DMS53 treated with DMSO at 0.1 percent for 48 hours (cell line): ENCODE data around the gene DPYD.

Experiments
- DNase-seq: peaks from one replicate; lab custom pipeline; 2025; ENCODE audit not compliant: unreplicated experiment; lab: John Stamatoyannopoulos, UW

Gene DPYD

DNA sequence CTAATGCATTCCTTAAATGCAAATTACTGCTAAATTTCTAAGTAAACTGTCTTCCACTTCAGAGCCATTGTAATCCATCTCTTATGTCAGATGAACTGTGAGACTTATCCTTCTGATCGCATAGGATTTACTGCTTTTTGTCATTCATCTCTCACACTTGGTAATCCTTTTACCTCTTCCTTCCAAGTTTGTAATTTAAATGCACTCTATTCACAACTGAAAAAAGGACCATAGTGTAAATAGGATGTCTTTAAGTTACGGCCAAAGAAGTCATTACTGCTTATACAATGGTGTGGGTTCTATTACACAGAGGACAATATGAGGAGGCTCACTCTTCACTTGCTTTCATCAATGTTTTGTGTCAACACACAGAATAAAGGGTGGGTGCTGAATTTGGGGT, 806.0 kb downstream of the DPYD start:
- no peak for DNase-seq

DNA sequence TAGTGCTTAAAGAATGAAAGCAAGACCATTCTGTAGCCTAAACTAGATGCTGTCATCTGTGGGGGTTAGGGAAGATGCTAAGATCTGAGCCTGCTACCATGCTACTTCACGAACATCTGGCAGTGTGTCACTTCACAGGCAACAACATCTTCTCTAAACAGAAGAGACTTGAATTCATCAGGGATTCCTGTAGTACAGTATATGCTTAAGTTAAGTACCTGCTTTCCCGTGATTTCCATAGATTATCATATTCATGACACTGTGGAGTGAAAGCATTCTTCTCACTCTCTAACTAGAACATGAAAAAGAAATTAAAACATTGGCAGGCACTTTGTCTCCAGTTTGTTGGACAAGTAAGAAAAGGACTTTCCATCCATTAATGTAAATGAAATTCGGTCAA, 808.4 kb downstream of the DPYD start:
- DNase-seq, result no peak

DNA sequence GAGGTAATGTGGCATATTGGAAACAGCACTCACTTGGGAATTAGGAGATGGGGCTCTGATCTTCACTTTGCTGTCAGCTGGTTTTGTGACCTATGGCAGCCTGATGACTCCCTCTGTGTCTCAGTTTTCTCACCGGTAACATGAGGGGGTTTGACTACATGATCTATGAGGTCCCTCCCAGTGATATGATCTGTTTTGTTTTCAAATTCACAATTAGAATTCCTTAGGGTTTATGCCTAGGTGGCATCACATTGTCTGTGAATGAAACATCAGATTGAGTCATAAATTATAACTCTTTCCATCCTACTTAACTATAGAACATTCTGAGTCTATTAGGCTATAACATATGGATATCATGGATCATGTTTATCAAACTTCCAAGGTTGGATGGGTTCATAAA, 812.7 kb downstream of the DPYD start:
- no peak for DNase-seq

DNA sequence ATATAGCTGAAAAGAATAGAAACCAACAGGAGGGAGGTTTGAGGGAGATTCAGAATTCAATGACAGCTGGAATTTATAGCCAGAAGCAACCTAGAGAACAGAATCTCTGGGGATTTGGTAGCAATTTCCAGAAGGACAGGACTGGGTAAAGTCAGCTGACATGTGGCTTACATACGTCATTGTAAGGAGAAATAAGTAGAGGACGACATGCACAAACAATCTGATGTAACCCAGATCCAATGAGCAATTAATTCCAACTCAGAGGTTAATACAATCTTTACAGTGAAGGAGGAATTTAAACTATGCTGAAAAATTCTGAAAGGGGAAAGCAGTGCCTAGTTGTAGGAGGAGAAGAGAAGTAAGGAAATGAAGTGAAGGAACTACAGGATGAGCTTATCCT, 815.3 kb downstream of the DPYD start:
- DNase-seq, result no peak

DNA sequence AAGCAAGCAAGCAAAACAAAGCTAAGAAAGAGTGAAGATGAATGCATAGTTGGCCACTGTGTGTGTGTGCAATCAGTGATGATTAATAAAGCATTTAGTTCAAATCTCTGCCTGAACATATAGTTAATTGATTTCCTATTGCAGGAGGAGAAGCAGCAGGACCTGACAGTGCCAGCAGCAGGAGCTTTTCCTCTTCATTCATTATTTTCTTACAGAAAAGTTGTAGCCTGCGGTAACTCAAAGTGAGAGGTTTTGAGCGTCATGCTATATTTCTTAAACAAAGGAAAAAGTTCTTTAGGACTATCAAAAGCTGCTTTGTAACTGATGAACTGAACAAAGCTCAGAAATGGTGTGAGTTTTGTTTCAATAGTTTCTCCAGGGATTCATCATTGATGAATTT, 819.3 kb downstream of the DPYD start:
- DNase-seq, result no peak

DNA sequence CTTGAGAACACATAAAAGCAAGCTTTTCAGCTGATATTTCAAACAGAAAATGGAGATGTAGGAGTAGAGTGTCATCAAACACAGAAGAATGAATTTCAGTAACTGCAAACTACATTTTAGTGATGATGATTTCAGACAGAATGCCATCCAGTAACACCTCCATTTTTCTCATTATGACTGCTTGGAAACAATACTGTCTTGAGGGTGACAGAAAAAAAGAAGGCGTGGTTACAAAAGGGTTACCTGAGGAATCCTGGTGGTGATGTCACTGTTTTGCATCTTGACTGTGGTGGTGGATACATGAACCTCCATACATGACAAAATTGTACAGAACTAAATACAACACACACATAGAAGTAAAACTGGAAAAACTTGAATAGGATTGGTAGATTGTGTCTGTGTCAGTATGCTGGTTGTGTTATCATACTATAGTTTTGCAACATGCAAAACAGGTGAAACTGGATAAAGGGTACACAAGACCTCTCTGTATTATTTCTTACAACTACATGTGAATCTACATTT, 823.4 kb downstream of the DPYD start:
- no peak for DNase-seq

DNA sequence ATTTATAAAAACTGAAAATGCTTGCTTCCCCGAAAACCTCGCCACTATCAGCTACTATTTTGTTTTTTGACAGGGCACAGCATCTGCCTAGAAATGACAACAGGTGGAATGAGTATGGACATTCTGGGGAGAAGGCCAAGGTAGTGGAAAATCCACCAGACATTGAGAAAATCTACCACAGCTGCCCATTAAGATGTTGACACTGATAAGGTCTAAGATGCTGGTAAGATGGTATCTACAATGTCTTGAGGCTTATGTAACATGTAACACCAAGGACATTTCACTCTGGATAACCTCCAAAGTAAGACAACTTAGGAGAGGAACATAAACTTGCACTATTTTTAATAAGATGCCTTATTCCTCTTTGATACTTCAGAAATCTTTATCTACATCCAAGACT, 825.1 kb downstream of the DPYD start:
- no peak for DNase-seq

DNA sequence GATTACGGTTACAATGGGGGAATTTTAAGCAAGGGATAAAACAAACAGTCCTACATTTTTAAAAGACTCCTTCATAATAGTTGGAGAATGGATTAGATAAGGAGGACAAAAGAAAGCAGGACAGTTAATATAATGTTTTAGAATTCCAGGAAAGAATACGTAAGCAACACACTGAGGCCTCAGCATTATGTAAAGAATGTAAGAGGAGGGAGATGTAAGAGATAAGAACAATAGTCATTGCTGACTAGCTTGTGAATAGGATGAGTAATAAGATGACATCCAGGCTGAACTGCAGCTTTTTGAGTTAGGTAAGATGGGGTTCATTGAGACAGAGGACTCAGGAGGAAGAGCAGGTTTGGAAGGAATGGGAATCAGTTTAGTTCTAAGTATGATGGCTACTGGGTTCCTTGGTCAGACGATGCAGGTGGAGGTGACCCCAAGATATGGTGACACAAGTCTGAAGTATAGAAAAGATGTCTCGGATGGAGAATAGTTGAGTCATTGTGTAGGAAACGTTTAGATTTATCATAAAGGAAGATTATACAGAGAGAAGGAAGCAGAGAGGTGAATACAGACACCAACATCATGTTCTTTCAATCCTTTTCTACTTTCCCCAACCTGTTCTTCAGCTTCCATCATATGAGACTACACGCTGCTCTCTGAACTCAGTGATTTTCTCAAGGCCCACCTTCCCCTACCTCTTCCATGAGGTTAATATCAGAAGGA, 826.4 kb downstream of the DPYD start:
- no peak for DNase-seq

DNA sequence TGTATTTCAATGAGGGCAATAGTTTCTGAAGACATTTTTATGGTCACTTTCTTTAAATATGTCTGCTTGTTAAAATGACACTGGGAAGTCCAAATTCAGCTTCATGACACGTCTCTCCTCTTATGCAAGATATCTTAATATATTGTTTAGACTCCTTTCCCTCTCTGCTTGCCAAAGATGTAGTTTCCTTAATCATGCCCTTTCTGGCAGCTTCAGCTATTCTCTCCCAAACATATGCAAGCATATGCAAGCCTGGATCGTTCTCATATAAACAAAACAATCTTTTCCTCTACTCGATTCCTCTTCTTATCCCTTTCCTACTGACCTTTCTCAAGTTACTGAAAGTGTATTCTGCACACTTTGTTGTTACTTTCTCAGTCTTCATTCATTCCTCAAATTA, 827.1 kb downstream of the DPYD start:
- no peak for DNase-seq

DNA sequence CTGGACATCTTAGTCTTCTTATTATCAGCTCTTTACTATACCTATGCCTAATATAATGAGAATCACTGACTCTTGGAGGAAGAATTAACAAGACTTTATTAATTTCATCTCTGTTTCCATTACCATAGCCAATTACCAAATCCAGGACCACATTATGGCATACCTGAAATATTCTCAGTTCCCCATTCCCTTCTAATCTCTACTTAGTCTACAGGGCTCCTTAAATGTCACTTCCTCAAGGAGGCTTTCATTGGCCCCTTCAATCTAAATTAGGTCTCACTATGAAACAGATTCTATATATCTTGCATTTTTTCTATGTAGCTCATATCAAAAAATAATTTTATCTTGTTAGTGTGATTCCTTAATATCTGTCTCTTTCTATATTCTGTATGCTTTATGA, 828.0 kb downstream of the DPYD start:
- no peak for DNase-seq

DNA sequence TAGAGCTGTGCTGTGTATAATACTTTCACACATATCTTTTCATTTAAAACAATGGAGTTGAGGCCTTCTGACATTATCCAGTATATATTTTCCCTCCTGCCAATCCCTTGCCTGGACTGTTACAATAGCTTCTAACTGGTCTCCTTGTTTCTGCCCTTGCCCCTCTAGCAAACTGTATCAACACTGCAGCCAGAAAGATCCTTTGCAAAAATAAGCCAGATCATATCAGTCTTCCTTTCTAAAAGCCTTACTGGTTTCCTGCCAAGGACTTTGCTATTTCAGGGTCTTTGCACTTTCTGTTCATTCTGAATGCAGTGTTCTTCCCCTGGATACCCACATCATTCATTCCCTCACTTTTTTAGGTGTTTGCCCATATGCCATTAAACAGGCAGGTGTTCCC, 829.2 kb downstream of the DPYD start:
- no peak for DNase-seq

DNA sequence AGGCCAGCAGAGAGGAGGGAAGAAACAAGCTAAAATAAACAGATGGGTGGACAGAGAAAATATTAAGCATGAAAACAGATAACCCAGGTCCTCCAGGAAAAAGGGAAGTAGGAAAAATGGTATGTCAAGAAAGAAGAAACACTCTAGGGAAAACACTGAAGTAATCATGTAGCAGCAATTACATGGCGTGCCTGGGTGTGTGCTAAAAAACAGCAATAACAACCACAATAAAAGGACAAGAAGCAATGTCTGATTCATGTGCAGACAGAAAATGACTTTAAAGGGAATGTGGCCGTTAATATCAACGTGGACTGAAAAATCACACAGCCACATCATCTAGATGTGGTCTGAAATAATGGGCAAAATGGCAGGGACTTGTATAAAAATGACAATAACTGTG, 829.6 kb downstream of the DPYD start:
- DNase-seq, result no peak

DNA sequence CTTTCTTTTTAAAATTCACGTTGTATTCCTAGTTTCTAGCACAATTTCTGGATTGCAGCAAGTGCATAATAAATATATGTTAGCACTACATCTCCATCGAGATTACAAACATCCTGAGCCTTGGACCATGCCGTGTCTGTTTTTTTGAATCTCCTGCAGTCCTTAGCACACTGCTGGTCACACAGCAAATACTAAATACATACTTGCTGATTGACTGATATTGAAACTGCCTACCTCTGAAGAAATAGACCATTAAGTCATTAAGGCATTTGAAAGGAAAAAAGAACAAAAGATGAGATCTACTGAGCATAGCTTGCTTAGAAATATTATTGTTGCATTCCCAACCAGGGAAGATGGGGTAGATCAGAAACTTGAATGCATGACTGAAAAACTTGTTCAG, 830.1 kb downstream of the DPYD start:
- DNase-seq, result no peak

DNA sequence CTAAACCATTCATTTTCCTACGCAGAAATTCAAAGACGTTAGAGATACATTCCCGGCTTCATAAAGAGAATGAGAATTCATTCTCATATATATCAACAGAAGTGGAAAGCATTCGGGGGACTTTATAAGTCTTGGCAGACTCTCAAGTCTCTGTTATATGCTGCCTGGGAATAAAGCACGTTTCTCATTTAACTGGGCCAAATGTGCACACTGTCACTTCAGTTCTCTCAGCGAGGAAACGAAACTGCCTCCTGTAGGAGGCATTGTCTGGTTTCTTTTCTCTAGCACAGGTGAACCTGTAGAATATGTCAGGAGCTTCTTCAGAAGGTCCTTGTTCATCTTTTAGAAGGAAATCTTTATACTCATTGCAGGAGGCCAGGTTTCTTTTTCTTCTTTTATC, 831.7 kb downstream of the DPYD start:
- no peak for DNase-seq

DNA sequence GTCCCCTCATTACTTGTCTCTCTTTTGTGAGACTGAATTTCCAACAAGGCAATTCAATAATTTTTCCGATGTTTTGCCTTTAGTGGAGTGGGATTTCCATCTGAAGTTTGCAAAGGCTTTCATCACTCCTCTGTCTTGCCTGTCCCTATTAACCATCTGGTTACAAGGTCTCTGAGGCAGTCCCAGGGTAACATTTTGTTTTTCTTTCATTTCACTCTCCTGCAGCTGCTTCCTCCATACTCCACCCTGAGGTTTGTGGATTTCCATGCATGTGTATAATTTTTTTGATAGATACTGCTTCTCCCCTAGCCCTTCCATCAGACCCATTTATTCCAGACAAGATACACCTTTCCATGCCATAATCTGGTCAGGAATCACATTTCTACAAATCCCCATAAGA, 832.4 kb downstream of the DPYD start:
- DNase-seq, result no peak

DNA sequence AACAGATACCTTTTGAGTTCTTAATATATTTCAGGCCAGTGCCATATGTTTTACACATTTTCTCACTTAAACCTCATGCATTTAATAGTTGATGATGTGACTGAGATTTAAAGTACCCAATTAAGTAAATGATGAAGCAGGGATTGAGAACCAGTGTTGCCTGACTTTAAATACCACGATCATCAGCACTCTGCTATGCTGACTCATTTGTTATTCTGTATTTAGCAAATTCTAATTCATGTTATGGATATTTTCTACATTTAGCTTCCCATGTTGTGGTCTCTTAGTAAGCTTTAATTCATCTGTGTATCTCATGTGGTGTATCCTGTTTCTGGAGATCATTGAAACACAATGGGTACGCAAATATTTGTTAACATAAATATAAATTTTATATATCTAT, 836.3 kb downstream of the DPYD start:
- no peak for DNase-seq

DNA sequence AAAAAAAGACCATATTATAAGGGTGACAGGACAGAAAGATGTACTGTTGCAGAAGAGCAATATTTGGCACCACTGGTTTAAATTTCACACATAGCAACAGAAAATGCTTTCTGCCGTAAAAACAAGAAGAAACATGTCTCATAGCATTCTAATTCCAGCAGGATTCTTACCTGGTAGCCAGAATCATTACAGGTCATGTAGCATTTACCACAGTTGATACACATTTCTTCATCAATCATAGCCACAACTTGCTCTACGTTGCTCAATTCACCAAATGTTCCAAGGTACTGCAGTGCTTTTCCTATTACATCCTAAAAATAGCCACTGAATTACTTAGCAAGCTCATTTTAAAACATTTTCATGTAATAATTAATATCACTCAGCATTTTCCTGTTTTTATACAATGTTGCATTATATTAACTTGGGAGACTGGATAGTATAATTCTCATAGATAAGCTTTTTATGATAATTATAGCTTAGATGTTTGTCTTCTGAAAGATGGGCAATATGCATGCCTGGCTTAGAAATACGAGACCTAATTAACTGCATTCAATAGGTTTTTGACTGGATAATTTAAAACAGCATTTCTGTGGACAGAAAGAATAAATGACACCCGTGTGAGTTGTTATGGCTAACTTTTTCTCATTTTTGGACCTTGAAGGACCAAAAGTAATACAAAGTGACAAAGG, 838.5 kb downstream of the DPYD start:
- no peak for DNase-seq

DNA sequence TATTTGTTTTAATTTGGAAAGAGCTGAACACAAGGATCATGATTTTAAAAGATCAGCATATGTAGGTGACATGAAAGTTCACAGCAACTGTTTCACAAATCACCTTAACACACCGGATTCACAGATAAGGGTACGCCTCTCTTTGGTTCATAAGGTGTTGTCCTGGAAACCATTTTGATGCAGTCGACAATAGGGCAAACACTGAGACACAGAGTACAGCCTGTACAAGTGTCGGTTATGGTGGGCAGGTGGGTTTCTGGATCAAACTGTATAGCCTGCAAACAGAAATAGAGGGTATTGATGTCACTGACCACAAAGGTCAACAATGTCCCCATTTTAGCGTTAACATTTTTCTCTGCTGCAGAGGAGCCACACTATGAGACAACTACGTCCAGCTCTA, 842.0 kb downstream of the DPYD start:
- no peak for DNase-seq

DNA sequence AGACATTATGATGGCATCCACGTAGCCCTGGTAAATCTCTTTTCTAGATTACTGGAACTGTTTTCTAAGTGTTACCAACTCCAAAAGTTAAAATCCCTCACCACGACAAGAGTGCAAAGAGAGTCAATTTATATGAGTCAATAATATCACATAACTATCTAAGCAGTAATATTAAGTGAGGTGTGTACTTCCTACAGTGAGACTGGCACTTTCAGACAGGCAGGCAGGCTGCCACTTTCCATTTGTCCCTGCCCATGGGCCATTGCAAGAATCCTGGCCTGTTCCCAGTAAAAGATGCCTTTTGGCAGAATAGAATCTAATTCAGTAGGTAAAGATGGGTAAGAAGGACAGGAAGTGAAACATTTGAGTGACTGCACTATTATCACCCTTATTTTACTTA, 843.6 kb downstream of the DPYD start:
- DNase-seq, result no peak

DNA sequence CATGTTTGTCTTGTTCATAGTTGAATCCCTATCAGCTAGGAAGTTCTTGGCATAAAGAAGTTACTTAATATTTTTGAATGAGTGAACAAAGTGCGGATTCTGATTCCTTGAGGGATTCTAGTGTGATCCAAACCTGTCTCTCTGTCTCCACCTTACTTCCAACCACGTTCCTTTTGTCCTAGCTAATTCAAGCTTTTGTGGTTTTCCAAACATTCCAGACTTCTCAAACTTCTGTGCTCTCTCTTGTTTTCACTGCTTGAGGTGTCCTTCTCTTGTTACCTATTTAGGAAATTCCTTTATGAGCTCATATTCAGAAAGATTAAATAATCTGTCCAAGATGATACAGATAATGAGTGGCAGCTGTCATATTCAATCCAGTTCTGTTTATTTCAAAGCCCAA, 846.1 kb downstream of the DPYD start:
- no peak for DNase-seq

DNA sequence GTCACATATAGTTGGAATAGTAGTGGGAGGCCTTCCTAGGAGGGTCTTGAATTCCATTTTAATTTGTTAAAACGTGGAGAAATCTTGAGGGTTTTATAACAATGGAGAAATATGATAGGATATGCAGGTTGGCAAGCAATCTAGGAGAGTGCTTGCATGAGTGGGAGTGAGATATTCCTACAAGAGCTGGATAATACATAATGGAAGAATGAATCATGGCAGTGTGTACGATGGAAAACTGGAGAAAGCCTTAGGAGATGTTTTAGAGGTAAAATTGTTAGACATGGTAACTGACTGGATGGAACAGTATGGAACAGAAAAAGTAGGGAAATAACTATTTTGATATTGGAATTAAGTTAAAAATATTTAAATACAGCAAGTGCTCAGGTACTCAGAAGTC, 846.9 kb downstream of the DPYD start:
- DNase-seq, result no peak

DNA sequence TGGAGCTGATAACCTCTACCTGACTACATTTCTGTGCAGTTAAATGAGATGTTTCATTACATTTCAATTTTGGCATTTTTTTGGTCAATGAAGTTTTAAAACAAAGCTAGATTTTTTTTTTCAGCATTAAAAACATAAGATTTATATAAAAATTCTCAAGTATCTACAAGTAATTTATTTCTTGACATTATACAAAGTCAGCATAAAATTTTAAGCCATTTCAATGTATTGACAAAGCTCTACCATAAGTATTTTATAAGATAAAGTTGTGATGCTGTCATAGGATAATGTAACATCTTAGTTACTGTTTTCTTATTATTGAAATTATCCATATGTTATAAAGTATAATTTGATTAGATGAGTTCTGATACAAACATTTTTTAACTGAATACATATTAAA, 847.7 kb downstream of the DPYD start:
- DNase-seq, result no peak

DNA sequence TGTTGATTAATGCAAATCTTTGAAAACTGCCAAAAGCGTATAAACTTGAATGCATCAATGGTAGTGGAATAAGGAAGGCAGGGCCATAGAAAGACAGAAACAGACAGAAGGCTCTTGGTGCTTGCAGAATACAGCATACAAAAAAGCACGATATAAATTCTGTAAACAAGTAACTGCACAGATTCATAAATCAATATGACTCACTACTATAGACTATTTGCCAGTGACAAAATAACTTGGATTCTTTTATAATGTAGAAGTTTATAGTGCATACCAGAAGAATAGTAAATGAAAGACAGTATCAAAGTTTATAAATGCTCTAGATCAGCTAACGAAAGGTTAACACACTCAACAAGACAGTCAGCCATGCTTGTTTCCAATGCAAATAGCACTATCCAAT, 849.7 kb downstream of the DPYD start:
- DNase-seq, result no peak
